ENCODE measurements around the gene IAH1. TPM values are rescaled to one million over a fixed set of nuclear protein-coding genes. Genes with fewer than 3 reads are reported as not detected.
"Not testable (repeated sequence)": the region's sequence is repeated elsewhere in the genome, so short reads cannot be mapped to it uniquely, and the experiment has no call there.

Gene IAH1
- total RNA-seq, 1 experiment from 2014 or later, result 39.3 TPM

DNA sequence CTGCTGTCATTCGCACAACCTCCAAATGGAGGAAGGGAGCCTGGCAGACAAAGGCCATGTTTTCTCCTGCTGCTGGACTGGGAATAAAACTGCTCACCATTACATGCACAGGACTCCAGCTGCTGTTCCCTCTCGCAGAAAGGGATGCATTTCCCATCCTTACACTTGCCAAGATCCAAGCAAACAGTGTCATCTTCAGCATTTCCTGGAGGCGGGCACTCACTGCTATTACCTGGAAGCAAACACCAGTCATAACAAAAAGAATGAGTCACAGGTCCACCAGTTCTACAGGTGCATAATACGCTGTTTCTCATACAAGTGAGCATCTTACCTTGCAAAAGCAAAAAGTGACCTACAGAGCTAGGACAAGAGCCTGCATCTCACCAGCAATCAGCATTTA lies 22.7 kb downstream of the IAH1 start:
- Histone ChIP-seq H3K4me1 (ENCODE audit: insufficient read depth, low read length) (peaks cover 16% of the 10 kb centered on the region), H3K36me3 (ENCODE audit: low read depth, low read length) (peaks cover 37% of the 10 kb centered on the region), H4K20me1 (ENCODE audit: low read length) (peaks cover 4% of the 10 kb centered on the region; the same call in 1 of the 2 replicates), H3K27ac (ENCODE audit: low read length) (no peak overlapping the region), H3K9me2 (replicated peaks; ENCODE audit: low read length) (no peaks in the 10 kb centered on the region), H3K79me2 (ENCODE audit: low read length) (no peaks in the 10 kb centered on the region), H3K9me3 (ENCODE audit: low read length) (no peaks in the 10 kb centered on the region), H3K9ac (ENCODE audit: low read length) (no peak overlapping the region), H2AFZ (ENCODE audit: low read length) (no peak overlapping the region), H3K4me2 (ENCODE audit: low read length) (no peak overlapping the region), H3F3A (ENCODE audit: low read length, unreplicated experiment) (no peaks in the 10 kb centered on the region), H3K27me3 (ENCODE audit: low read length) (no peaks in the 10 kb centered on the region), H3K4me3 (ENCODE audit: low read length) (no peak overlapping the region)
- intact Hi-C loops (cut with micrococcal nuclease), result no loop called here
- peak; percentile 84 for DNase-seq
- TF ChIP-seq EZH2phosphoT487 (IDR thresholded peaks at IDR 0.05; ENCODE audit: borderline replicate concordance, low read length) (no peak), EZH2 (IDR thresholded peaks at IDR 0.05; ENCODE audit: low read length, unreplicated experiment) (no peak)
- TF ChIP-seq, protein P1, sequence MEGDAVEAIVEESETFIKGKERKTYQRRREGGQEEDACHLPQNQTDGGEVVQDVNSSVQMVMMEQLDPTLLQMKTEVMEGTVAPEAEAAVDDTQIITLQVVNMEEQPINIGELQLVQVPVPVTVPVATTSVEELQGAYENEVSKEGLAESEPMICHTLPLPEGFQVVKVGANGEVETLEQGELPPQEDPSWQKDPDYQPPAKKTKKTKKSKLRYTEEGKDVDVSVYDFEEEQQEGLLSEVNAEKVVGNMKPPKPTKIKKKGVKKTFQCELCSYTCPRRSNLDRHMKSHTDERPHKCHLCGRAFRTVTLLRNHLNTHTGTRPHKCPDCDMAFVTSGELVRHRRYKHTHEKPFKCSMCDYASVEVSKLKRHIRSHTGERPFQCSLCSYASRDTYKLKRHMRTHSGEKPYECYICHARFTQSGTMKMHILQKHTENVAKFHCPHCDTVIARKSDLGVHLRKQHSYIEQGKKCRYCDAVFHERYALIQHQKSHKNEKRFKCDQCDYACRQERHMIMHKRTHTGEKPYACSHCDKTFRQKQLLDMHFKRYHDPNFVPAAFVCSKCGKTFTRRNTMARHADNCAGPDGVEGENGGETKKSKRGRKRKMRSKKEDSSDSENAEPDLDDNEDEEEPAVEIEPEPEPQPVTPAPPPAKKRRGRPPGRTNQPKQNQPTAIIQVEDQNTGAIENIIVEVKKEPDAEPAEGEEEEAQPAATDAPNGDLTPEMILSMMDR (conservative IDR thresholded peaks at IDR 0.05; ENCODE audit: low read depth, low read length), result no peak
- ATAC-seq, result peak; percentile 92
- POLR2A ChIA-PET (ENCODE audit: unreplicated experiment), result no interaction called here
- CTCF ChIA-PET, result no interaction called here
- BruUV-seq (replicated peaks), result no TSS peak

DNA sequence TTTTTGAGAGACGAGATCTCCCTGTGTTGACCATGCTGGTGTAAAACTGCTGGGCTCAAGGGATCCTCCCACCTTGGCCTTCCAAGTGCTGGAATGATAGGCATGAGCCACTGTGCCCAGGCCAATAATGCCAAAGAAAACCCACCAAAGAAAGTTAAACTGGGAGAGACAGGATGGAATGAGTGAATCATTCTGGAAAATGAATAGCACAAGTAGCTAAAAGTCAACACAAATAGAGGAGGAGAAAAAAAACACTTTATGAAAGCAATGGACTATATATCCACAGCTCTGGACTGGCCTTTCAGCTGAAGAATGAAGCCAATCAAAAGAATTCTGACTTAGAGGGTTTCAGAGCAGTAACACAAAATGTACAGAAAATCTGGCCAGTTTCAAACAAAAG lies 23.9 kb downstream of the IAH1 start:
- Histone ChIP-seq H3K79me2 (ENCODE audit: low read length) (no peaks in the 10 kb centered on the region), H3K9me3 (ENCODE audit: low read length) (no peaks in the 10 kb centered on the region), H3K4me3 (ENCODE audit: low read length) (no peak overlapping the region), H3K4me2 (ENCODE audit: low read length) (no peak overlapping the region), H2AFZ (ENCODE audit: low read length) (no peak overlapping the region), H3F3A (ENCODE audit: low read length, unreplicated experiment) (no peaks in the 10 kb centered on the region), H3K36me3 (ENCODE audit: low read depth, low read length) (peaks cover 28% of the 10 kb centered on the region), H3K9ac (ENCODE audit: low read length) (no peak overlapping the region), H3K9me2 (replicated peaks; ENCODE audit: low read length) (no peaks in the 10 kb centered on the region), H3K4me1 (ENCODE audit: insufficient read depth, low read length) (peaks cover 16% of the 10 kb centered on the region), H3K27ac (ENCODE audit: low read length) (no peak overlapping the region), H3K27me3 (ENCODE audit: low read length) (no peaks in the 10 kb centered on the region), H4K20me1 (ENCODE audit: low read length) (peaks cover 4% of the 10 kb centered on the region; the same call in 1 of the 2 replicates)
- intact Hi-C loops (cut with micrococcal nuclease), result no loop called here
- DNase-seq (no peak), ATAC-seq (no peak; the same call in 1 of the 2 replicates)
- ChIA-PET CTCF (no interaction called here), POLR2A (ENCODE audit: unreplicated experiment) (no interaction called here)
- TF ChIP-seq, protein P1 (conservative IDR thresholded peaks at IDR 0.05; ENCODE audit: low read depth, low read length), result no peak
- TF ChIP-seq EZH2phosphoT487 (IDR thresholded peaks at IDR 0.05; ENCODE audit: borderline replicate concordance, low read length), result no peak
- no peak for TF ChIP-seq EZH2 (IDR thresholded peaks at IDR 0.05; ENCODE audit: low read length, unreplicated experiment)
- BruUV-seq (replicated peaks), result no TSS peak

DNA sequence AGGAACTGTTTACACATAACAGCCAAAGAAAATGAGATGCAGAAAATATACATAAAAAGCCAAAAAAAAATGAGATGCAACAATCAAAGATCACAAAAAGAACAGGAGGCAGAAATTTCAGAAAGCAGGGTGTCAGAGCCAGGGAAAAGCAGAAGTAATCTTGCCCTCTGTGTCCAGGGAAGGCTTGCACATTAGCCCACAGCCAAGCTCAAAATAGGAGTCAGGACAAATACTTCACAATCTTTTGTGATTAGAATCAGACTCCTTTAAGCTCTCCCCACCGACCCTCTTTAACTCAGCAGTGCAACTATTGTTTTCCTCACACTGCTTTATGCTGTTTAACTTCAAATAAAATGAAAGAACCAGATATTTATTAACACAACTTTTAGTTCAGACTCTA lies 34.6 kb downstream of the IAH1 start:
- POLR2A ChIA-PET (ENCODE audit: unreplicated experiment), result no interaction called here
- no peaks in the 10 kb centered on the region for H3K27me3 ChIP-seq (ENCODE audit: low read length)
- H3K79me2 ChIP-seq (ENCODE audit: low read length), result no peaks in the 10 kb centered on the region
- DNase-seq (no peak), ATAC-seq (no peak)
- H3K27ac ChIP-seq (ENCODE audit: low read length), result no peak overlapping the region
- BruUV-seq (replicated peaks), result no TSS peak
- H3K9ac ChIP-seq (ENCODE audit: low read length), result no peak overlapping the region
- H3K36me3 ChIP-seq (ENCODE audit: low read depth, low read length), result peaks cover 16% of the 10 kb centered on the region
- no peak for TF ChIP-seq EZH2 (IDR thresholded peaks at IDR 0.05; ENCODE audit: low read length, unreplicated experiment)
- TF ChIP-seq, protein P1 (conservative IDR thresholded peaks at IDR 0.05; ENCODE audit: low read depth, low read length), result no peak
- no peak for TF ChIP-seq EZH2phosphoT487 (IDR thresholded peaks at IDR 0.05; ENCODE audit: borderline replicate concordance, low read length)
- intact Hi-C loops (cut with micrococcal nuclease), result no loop called here
- H4K20me1 ChIP-seq (ENCODE audit: low read length), result no peaks in the 10 kb centered on the region
- H3K9me3 ChIP-seq (ENCODE audit: low read length), result no peaks in the 10 kb centered on the region
- no peak overlapping the region for H3K4me3 ChIP-seq (ENCODE audit: low read length)
- CTCF ChIA-PET, result no interaction called here
- H3K4me2 ChIP-seq (ENCODE audit: low read length), result no peak overlapping the region
- no peaks in the 10 kb centered on the region for H3F3A ChIP-seq (ENCODE audit: low read length, unreplicated experiment)
- H3K9me2 ChIP-seq (replicated peaks; ENCODE audit: low read length), result no peaks in the 10 kb centered on the region
- no peaks in the 10 kb centered on the region for H3K4me1 ChIP-seq (ENCODE audit: insufficient read depth, low read length)
- H2AFZ ChIP-seq (ENCODE audit: low read length), result no peak overlapping the region

DNA sequence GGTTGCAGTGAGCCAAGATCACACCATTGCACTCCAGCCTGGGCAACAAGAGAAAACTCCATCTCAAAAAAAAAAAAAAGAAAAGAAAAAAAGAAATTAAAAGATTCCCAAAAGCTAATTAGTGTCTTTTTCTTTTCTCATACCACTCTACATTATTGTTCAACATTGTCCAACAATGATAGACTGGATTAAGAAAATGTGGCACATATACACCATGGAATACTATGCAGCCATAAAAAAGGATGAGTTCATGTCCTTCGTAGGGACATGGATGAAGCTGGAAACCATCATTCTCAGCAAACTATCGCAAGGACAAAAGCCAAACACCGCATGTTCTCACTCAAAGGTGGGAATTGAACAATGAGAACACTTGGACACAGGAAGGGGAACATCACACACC lies 39.6 kb downstream of the IAH1 start:
- H2AFZ ChIP-seq (ENCODE audit: low read length); H3K4me1 ChIP-seq (ENCODE audit: insufficient read depth, low read length); CTCF ChIA-PET; BruUV-seq (replicated peaks); H3K9me2 ChIP-seq (replicated peaks; ENCODE audit: low read length); H3K27ac ChIP-seq (ENCODE audit: low read length); H3K27me3 ChIP-seq (ENCODE audit: low read length); H3K9me3 ChIP-seq (ENCODE audit: low read length); H3K9ac ChIP-seq (ENCODE audit: low read length); DNase-seq; H3K4me2 ChIP-seq (ENCODE audit: low read length); H3F3A ChIP-seq (ENCODE audit: low read length, unreplicated experiment); H4K20me1 ChIP-seq (ENCODE audit: low read length); H3K79me2 ChIP-seq (ENCODE audit: low read length); intact Hi-C loops (cut with micrococcal nuclease); ATAC-seq; H3K4me3 ChIP-seq (ENCODE audit: low read length): not testable (repeated sequence)
- peaks cover 19% of the 10 kb centered on the region for H3K36me3 ChIP-seq (ENCODE audit: low read depth, low read length)
- POLR2A ChIA-PET (ENCODE audit: unreplicated experiment), result interaction anchor here (0.5 kb wide), 1 partner anchor 22 kb away, joined by 6 read pairs; no protein-coding TSS in a partner anchor
